K562 (cell line): ENCODE data around the gene SAP25. TPM values are rescaled to one million over a fixed set of nuclear protein-coding genes. Genes with fewer than 3 reads are reported as not detected.

ENCODE experiments used
- E2F3 ChIP-seq: fragments of 250-450 bp; sonication (Bioruptor Pico); IDR thresholded peaks from 2 replicates; pipeline ENCODE4 v1.4.0; 2020; ENCODE audit warnings: mild to moderate bottlenecking
- ELF1 ChIP-seq: fragments of 200-800 bp; sonication (Bioruptor generic); IDR thresholded peaks from 2 replicates; pipeline ENCODE4 v1.6.1; 2016; ENCODE audit warnings: missing genetic modification characterization, missing compliant biosample characterization
- ETS2 ChIP-seq: IDR thresholded peaks from 2 replicates; pipeline ENCODE4 v1.6.1; 2016; ENCODE audit warnings: borderline replicate concordance, missing genetic modification characterization, mild to moderate bottlenecking, moderate library complexity, missing compliant biosample characterization; ENCODE audit not compliant: poor library complexity, severe bottlenecking
- FOXJ2 ChIP-seq: fragments of 200-800 bp; sonication (Bioruptor generic); IDR thresholded peaks from 2 replicates; pipeline ENCODE4 v1.6.1; 2016; ENCODE audit warnings: missing genetic modification characterization, missing compliant biosample characterization
- KLF13 ChIP-seq: fragments of 450-650 bp; IDR thresholded peaks from 2 replicates; pipeline ENCODE4 v1.6.1; 2016; ENCODE audit warnings: missing genetic modification characterization, low read depth, mild to moderate bottlenecking, missing compliant biosample characterization, moderate library complexity, borderline replicate concordance
- NCOA1 ChIP-seq: fragments of 450-650 bp; IDR thresholded peaks from 2 replicates; pipeline ENCODE4 v1.6.1; 2016; ENCODE audit warnings: low read depth
- NCOA4 ChIP-seq: fragments of 450-650 bp; IDR thresholded peaks from 2 replicates; pipeline ENCODE4 v1.6.1; 2018; ENCODE audit warnings: mild to moderate bottlenecking; ENCODE audit not compliant: partially characterized antibody
- NFE2 ChIP-seq: IDR thresholded peaks from 2 replicates; pipeline ENCODE4 v1.6.1; 2014; ENCODE audit warnings: antibody characterized with exemption, low read depth
- RAD21 ChIP-seq, 2 experiments: fragments of 250-450 bp in 1 of 2; fragments of 450-650 bp in 1 of 2; sonication (Bioruptor Pico) in 1 of 2; formaldehyde crosslinking in 1 of 2; IDR thresholded peaks in 1 of 2; conservative IDR thresholded peaks in 1 of 2; 2 replicates each; pipeline versions ENCODE4 v1.4.0 to v1.8.0; 2020 to 2022; ENCODE audit warnings: mild to moderate bottlenecking in 2 of 2, moderate library complexity in 1 of 2
- RBM34 ChIP-seq: fragments of 200-400 bp; formaldehyde crosslinking; IDR thresholded peaks from 2 replicates; pipeline ENCODE4 v1.6.1; 2018; ENCODE audit warnings: low read length, borderline replicate concordance; ENCODE audit not compliant: insufficient read depth
- RCOR1 ChIP-seq, 2 experiments: IDR thresholded peaks; 2 replicates each; pipeline ENCODE4 v1.6.1; 2012; ENCODE audit warnings: low read depth in 2 of 2, low read length in 2 of 2, borderline replicate concordance in 1 of 2, improper control_type of control experiment in 1 of 2
- SMAD1 ChIP-seq: fragments of 150-350 bp; IDR thresholded peaks from 2 replicates; pipeline ENCODE4 v1.6.1; 2014; ENCODE audit warnings: low read length, low read depth; ENCODE audit not compliant: partially characterized antibody
- U2AF1 ChIP-seq: fragments of 200-400 bp; formaldehyde crosslinking; optimal IDR thresholded peaks from 2 replicates; pipeline ENCODE3; 2017; ENCODE audit warnings: mild to moderate bottlenecking, low read depth, low read length, moderate library complexity
- ZNF134 ChIP-seq: fragments of 250-450 bp; sonication (Bioruptor Pico); conservative IDR thresholded peaks from 2 replicates; pipeline ENCODE4 v1.4.0; 2020
- ZNF239 ChIP-seq: fragments of 250-450 bp; sonication (Bioruptor Pico); IDR thresholded peaks from 2 replicates; pipeline ENCODE4 v1.4.0; 2020; ENCODE audit warnings: mild to moderate bottlenecking
- polyA plus RNA-seq, 8 experiments: library from polyadenylated mRNA; depleted of rRNA in 4 of 8; stranded (reverse) in 5 of 8; unstranded in 3 of 8; fragments of >200 nt; fragmentation: Nextera tagmentation in 2 of 8; fragmentation: Illumina TruSeq in 1 of 8; extraction: Ambion mirVana in 2 of 8; extraction: Trizol in 1 of 8; gene quantifications; 2 replicates each; pipeline versions ENCODE4 v1.2.1 to v1.2.3, GENCODE V29; 2011 to 2014; ENCODE audit warnings: inconsistent platforms in 1 of 8, missing spikeins in 1 of 8
- total RNA-seq, 7 experiments: library from RNA; depleted of rRNA in 6 of 7; stranded (reverse); fragments of >200 nt in 6 of 7; fragmentation: Illumina TruSeq in 2 of 7; extraction: Trizol in 2 of 7; gene quantifications; 2 replicates each; pipeline versions ENCODE4 v1.2.1 to v1.2.3, GENCODE V29; 2011 to 2021; ENCODE audit warnings: low replicate concordance in 1 of 7
- TF ChIP-seq, protein P1 (sequence below): fragments of 250-450 bp; sonication (Bioruptor Pico); IDR thresholded peaks from 2 replicates; pipeline ENCODE4 v1.5.0; 2020; ENCODE audit warnings: mild to moderate bottlenecking, borderline replicate concordance
- TF ChIP-seq, protein P2 (sequence below): fragments of 250-450 bp; sonication (Bioruptor Pico); IDR thresholded peaks from 2 replicates; pipeline ENCODE4 v1.5.0; 2020; ENCODE audit warnings: mild to moderate bottlenecking
- TF ChIP-seq, protein P3 (sequence below), 2 experiments: fragments of 450-650 bp in 1 of 2; sonication (generic) in 1 of 2; formaldehyde crosslinking in 1 of 2; IDR thresholded peaks in 1 of 2; conservative IDR thresholded peaks in 1 of 2; 2 replicates each; pipeline versions ENCODE4 v1.6.1 to v1.8.1; 2016 to 2023; ENCODE audit warnings: mild to moderate bottlenecking in 2 of 2, moderate library complexity in 2 of 2, inconsistent platforms in 1 of 2, missing genetic modification reagents in 1 of 2
- TF ChIP-seq, protein P4 (sequence below): sonication (generic); formaldehyde crosslinking; IDR thresholded peaks from 2 replicates; pipeline ENCODE4 v1.8.0; 2022; ENCODE audit warnings: mild to moderate bottlenecking, missing genetic modification reagents

The SAP25 gene
- total and polyA plus RNA-seq, 9 of the 15 experiments (the other 6 are each of a cell fraction or from before 2014, with no cell fraction given): 0.13 to 5.3 (median 0.78) TPM; not detected in 1

DNA sequence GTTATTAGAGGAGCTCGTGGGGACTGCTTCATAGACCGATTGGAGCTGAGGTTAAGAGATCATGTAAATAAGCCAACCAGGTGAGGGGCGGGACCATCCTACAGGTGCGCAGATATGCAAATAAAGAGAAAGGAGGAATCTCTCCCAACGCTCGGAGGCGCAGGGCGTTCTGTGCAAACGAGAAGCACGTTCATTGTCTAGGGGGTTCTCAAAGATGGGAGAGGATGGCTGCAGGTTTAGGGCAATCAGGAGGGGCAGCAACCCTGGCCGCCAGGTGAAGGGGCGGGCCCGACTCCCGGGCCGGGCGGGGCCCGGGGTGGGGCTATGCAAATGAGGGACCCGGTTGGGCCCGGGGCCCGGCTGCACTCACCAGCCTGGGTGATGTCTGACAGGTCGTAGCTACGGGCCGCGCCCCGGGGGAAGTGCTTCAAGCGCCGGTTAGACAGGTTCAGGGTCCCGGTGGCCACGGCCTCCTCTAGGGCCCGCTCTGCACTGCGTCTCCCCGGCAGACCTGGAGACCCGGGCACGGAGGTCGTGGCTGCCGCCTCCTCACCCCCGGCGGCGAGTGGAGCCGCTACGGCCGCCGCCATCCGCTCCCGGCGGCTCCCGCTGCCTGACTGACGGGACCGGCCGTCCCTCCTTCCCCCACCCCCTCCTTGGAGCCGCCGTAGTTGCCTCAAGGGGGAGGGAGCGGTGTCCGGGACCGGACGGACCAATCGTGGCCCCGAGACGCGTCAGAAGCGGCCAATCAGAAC lies 12.0 kb upstream of the SAP25 start, which contains the start of gene LRCH4 (continued):
- TF ChIP-seq, protein P1, sequence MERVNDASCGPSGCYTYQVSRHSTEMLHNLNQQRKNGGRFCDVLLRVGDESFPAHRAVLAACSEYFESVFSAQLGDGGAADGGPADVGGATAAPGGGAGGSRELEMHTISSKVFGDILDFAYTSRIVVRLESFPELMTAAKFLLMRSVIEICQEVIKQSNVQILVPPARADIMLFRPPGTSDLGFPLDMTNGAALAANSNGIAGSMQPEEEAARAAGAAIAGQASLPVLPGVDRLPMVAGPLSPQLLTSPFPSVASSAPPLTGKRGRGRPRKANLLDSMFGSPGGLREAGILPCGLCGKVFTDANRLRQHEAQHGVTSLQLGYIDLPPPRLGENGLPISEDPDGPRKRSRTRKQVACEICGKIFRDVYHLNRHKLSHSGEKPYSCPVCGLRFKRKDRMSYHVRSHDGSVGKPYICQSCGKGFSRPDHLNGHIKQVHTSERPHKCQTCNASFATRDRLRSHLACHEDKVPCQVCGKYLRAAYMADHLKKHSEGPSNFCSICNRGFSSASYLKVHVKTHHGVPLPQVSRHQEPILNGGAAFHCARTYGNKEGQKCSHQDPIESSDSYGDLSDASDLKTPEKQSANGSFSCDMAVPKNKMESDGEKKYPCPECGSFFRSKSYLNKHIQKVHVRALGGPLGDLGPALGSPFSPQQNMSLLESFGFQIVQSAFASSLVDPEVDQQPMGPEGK: no peak
- TF ChIP-seq E2F3 (CRISPR knock-in tag) (peak; percentile 34; the same call in 1 of the 2 replicates), ELF1 (tag) (no peak), ZNF134 (CRISPR knock-in tag) (no peak), RCOR1 (IDR thresholded peaks at IDR 0.05; ENCODE audit: borderline replicate concordance in 1 of 2, low read depth in 2 of 2, low read length in 2 of 2) (peak in 1 of 2 experiments; percentile 21; a peak in 1 of 4 replicates), NCOA4 (no peak), U2AF1 (peak; percentile 95), RAD21 (CRISPR knock-in tag; conservative IDR thresholded peaks at IDR 0.05 in 1 of 2, IDR thresholded peaks at IDR 0.05 in 1 of 2) (no peak), FOXJ2 (no peak), ETS2 (tag) (no peak), SMAD1 (no peak), ZNF239 (CRISPR knock-in tag) (no peak), NFE2 (no peak), NCOA1 (peak; percentile 14; the same call in 1 of the 2 replicates), RBM34 (no peak), KLF13 (tag) (peak; percentile 62; the same call in 1 of the 2 replicates)
- TF ChIP-seq, protein P2, sequence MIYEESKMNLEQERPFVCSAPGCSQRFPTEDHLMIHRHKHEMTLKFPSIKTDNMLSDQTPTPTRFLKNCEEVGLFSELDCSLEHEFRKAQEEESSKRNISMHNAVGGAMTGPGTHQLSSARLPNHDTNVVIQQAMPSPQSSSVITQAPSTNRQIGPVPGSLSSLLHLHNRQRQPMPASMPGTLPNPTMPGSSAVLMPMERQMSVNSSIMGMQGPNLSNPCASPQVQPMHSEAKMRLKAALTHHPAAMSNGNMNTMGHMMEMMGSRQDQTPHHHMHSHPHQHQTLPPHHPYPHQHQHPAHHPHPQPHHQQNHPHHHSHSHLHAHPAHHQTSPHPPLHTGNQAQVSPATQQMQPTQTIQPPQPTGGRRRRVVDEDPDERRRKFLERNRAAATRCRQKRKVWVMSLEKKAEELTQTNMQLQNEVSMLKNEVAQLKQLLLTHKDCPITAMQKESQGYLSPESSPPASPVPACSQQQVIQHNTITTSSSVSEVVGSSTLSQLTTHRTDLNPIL (CRISPR knock-in tag): no peak
- TF ChIP-seq, protein P3, sequence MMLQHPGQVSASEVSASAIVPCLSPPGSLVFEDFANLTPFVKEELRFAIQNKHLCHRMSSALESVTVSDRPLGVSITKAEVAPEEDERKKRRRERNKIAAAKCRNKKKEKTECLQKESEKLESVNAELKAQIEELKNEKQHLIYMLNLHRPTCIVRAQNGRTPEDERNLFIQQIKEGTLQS (IDR thresholded peaks at IDR 0.05): no peak; the same call in 1 of the 2 replicates
- TF ChIP-seq, protein P3 (CRISPR knock-in tag; conservative IDR thresholded peaks at IDR 0.05): no peak
- TF ChIP-seq, protein P4, sequence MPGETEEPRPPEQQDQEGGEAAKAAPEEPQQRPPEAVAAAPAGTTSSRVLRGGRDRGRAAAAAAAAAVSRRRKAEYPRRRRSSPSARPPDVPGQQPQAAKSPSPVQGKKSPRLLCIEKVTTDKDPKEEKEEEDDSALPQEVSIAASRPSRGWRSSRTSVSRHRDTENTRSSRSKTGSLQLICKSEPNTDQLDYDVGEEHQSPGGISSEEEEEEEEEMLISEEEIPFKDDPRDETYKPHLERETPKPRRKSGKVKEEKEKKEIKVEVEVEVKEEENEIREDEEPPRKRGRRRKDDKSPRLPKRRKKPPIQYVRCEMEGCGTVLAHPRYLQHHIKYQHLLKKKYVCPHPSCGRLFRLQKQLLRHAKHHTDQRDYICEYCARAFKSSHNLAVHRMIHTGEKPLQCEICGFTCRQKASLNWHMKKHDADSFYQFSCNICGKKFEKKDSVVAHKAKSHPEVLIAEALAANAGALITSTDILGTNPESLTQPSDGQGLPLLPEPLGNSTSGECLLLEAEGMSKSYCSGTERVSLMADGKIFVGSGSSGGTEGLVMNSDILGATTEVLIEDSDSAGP (CRISPR knock-in tag): 0 out of 2 replicates have a peak, but pooled peaks have one; percentile 35
